GM10847 (cell line): Measurements from ENCODE around the gene IFNL2.

ENCODE experiments used
- POLR2A ChIP-seq: IDR thresholded peaks from 2 replicates; pipeline ENCODE4 v1.6.1; 2011; ENCODE audit not compliant: insufficient read length; ENCODE audit errors: extremely low read depth

The IFNL2 gene

DNA sequence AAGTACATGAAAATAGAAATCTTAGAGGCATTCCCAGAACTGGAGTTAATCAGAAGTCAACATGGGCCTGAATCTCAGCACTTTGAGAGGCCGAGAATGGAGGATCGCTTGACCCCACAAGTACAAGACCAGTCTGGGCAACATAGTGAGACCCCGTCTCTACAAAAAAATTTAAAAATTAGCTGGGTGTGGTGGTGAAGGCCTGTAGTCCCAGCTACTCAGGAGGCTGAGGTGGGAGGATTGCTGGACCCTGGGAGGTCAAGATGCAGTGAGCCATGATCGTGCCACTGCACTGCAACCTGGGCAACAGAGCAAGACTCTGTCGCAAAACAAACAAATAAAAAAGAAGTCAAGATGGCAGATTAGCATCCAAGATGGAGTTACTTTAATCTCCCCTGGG lies 8.5 kb downstream of the IFNL2 start:
- TF ChIP-seq POLR2A, result no peak

DNA sequence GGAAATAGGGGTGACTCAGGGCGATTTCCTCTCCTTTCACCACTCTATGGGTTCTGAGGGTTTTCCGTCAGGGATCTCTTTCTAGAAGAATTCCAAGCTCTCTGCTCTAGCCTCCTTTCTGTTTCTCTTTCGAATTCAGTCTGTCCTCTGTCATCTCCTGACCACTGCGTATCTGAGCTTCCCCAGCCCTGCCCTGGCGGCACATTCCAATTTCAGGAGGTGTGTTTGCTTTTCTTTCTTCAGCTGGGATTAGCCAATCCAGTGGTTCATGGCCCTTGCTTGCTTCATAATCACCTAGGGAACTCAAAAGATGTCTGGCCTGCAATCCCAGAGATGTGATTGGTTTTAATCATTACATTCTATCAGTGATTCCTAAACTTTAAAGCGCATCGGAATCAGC lies 9.4 kb downstream of the IFNL2 start:
- TF ChIP-seq POLR2A, result no peak

DNA sequence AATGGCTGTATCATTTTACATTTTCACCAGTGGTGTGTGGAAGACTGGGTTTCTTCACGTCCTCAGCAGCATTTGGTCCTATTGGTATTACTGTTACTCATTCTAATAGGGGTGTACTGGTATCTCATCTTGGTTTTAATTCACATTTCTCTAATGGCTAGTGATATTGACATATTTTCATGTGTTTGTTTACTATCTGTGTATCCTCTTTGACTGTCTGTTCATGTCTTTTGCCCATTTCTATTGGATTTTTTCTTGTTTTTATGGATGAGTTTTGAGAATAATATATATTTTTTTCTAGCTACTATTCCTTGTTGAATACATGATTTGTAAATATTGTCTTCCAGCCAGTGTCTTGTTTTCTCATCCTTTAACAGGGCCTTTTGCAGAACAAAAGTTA lies 13.8 kb downstream of the IFNL2 start:
- TF ChIP-seq POLR2A, result no peak

DNA sequence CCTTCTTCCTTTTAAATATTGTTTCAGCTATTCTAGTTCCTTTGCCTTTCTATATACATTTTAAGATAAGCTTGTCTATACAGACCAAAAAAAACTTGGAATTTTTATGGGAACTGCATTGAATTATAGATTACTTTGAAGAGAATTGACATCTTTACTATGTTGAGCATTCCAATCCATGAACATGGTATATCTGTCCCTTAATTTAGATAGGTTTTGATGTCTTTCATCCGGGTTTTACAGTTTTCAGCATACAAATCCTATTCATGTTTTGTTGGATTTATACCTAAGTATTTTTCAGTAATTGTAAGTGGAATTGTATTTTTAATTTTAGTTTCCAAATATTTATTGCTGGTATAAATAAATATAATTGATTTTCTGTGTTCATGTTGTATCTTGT lies 15.8 kb downstream of the IFNL2 start:
- no peak for TF ChIP-seq POLR2A

DNA sequence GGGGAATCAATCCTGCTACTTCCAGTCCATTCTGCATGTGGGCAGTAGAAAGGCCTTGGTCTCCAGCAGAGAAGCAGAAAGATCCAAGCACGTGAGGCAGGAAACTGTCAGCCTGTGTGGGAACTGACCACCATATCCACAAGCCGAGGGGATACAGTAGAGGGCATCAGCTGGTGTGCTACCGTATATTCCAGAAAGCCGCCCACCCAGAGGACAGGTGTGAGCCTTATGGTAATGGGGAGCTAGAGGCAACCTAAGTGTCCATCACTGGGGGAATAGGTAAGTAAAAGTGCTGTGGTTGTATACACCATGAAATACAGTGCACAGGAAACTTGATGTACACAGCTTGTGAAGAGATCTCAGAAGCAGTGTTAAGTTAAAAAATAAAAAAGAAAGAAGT lies 25.2 kb downstream of the IFNL2 start:
- TF ChIP-seq POLR2A, result no peak

DNA sequence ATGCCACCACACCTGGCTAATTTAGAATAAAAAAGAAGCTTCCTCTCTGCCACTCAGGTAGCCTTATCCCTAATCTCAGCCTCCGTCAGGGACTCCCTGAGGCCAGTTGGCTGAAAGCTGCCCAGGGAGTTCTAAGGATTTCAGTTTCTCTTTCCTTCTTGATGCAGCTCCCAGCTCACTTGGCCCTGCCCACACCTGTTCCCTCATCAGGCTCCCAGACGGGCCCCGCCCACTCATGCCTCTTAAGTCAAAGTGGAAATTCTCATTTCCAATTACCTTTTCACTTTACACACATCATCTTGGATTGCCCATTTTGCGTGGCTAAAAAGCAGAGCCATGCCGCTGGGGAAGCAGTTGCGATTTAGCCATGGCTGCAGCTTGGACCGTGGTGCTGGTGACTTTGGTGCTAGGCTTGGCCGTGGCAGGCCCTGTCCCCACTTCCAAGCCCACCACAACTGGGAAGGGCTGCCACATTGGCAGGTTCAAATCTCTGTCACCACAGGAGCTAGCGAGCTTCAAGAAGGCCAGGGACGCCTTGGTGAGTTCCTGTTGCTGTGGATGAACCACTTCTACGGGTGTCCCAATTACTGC lies 28.0 kb downstream of the IFNL2 start, which contains the start of gene IFNL1:
Gene IFNL1 (plus strand): TSS at position 353 of the 591 bp plus-strand sequence. CDS start 15 bp downstream, at position 368.
- no peak for TF ChIP-seq POLR2A

DNA sequence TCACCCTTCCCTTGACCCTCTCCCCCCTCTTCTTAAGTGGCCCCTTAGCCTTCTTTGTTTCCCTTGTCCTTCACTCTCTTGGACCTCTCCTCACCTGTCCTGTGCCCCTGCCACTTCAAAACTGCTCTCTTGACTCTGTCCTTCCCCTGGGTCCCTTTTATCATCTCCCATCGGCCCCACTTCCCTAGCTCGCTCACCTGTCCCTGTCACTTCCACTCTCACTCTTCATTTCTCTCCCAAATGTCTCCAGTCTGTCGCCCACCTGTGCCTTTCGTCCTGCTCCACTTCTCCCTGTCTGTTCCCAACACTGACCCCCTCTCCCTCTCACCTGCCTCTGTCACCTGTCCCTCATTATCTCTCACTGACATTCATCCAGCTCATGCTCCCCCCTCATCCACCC lies 28.7 kb downstream of the IFNL2 start:
- TF ChIP-seq POLR2A, result no peak

DNA sequence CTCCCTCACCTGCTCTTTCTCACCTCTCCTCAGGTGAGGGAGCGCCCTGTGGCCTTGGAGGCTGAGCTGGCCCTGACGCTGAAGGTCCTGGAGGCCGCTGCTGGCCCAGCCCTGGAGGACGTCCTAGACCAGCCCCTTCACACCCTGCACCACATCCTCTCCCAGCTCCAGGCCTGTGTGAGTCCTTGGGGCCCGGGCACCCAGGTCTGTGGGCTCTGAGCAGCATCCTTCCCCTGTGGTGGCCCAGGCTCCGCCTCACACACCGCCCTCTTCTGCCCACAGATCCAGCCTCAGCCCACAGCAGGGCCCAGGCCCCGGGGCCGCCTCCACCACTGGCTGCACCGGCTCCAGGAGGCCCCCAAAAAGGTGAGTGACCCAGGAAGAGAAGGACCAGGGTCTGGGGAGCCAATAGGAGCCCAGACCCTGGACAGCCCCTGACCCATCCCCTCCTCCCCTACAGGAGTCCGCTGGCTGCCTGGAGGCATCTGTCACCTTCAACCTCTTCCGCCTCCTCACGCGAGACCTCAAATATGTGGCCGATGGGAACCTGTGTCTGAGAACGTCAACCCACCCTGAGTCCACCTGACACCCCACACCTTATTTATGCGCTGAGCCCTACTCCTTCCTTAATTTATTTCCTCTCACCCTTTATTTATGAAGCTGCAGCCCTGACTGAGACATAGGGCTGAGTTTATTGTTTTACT lies 29.9 kb downstream of the IFNL2 start:
- TF ChIP-seq POLR2A, result no peak

DNA sequence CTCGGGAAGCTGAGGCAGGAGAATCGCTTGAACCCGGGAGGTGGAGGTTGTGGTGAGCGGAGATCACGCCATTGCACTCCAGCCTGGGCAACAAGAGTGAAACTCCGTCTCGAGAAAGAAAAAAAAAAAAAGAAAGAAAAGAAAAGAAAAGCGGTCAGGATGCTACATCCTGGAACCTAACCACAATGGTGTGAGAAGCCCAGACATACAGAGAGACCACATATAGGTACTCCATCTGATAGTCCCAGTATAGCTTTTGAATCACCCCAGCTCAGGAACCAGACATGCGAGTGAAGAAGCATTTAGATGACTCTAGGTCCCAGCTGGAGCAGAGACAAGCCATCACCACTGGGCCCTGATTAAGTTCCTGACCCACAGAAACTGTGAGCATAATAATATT lies 31.2 kb downstream of the IFNL2 start:
- TF ChIP-seq POLR2A, result no peak

DNA sequence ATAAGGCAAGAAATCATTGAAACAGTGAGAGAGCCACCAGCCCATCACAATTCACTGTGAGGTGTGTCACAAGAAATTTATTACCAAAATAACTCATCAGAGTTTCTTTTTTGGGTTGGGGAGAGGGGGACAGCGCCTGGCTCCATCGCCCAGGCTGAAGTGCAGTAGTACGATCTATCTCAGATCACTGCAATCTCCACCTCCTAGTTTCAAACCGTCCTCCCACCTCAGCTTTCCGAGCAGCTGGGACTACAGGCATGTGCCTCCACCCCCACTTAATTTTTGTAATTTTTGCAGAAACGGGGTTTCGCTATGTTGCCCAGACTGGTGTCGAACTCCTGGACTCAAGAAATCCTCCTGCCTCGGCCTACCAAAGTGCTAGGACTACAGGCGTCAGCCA lies 31.6 kb downstream of the IFNL2 start:
- no peak for TF ChIP-seq POLR2A

DNA sequence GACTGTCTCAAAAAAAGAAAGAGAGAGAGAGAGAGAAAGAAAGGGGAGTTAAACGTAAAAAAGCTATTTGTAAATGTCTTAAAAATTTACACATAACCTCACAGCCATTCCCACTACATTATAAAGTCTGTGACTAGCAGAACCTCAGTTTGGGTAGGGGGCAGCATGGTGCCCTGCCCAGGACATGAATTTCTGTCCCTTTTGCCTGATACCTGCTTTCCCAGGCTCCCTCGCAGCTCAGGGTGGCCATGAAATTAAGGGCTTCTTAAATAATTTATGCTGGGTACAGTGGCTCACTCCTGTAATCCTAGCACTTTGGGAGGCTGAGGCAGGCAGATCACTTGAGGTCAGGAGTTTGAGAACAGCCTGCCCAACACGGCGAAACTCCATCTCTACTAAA lies 32.8 kb downstream of the IFNL2 start:
- TF ChIP-seq POLR2A, result no peak

DNA sequence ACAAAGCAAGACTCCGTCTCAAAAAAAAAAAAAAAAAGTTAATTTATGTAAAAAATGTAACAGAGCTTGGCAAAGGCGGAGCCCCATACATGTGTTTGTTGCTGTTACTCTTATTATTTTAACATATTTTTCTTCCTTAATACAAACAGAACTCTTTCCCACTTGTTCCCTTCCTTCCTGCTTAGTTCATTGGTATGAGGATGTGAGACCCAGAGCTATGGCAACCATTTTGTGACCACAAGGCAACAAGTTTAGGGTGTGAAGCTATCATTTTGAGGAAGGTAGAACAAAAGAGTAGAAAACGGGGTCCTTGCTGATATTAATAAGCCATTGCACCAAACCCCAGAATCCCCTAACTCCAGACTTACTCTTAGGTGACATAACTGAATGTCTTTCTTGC lies 33.4 kb downstream of the IFNL2 start:
- TF ChIP-seq POLR2A, result no peak

DNA sequence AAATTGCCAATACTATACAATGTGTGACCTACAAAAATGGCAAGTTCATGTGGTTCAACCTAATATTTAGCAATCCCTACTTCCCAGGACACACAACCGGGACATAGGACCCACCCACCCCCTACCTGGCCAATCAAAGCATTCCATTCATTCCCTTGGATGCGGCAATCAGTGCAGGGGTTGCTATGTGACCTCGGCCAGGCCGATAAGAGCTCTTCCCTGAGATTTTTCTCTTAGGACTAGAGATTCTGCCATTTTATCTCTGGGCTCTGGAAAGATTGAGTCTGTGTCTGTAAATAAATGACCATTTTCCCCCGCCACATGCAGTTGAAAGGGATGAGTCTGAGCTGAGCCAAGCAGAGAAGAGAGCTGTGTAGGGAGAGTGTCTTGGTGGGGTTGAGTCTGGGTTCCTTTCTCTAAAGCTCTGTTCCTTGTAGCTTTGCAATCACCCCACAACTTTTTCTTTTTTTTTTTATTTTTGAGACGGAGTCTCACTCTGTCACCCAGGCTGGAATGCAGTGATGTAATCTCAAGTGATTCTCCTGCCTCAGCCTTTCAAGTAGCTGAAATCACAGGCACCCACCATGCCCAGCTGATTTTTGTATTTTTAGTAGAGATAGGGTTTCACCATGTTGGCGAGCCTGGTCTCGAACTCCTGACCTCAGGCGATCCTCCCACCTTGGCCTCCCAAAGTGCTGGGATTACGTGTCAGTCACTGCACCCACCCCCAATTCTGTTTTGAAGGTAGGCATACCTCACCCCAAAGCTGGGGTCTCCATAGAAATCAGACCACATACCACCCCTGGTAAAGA lies 35.4 kb downstream of the IFNL2 start:
- TF ChIP-seq POLR2A, result no peak

DNA sequence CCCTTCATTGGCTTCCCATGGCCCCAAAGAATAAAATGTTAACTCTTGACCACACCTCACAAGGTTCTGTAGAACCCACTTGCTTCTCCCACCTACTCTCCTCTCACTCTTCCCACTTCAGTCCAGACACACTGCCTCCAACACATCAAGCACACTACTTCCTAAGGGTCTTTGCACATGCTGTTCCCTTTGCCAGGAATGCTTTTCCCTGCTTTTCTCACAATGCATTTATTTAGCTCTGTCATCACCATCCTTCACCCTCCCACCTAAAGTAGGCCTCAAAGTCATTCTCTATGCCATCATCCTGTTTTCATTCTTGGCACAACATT lies 36.0 kb downstream of the IFNL2 start:
- TF ChIP-seq POLR2A, result no peak

DNA sequence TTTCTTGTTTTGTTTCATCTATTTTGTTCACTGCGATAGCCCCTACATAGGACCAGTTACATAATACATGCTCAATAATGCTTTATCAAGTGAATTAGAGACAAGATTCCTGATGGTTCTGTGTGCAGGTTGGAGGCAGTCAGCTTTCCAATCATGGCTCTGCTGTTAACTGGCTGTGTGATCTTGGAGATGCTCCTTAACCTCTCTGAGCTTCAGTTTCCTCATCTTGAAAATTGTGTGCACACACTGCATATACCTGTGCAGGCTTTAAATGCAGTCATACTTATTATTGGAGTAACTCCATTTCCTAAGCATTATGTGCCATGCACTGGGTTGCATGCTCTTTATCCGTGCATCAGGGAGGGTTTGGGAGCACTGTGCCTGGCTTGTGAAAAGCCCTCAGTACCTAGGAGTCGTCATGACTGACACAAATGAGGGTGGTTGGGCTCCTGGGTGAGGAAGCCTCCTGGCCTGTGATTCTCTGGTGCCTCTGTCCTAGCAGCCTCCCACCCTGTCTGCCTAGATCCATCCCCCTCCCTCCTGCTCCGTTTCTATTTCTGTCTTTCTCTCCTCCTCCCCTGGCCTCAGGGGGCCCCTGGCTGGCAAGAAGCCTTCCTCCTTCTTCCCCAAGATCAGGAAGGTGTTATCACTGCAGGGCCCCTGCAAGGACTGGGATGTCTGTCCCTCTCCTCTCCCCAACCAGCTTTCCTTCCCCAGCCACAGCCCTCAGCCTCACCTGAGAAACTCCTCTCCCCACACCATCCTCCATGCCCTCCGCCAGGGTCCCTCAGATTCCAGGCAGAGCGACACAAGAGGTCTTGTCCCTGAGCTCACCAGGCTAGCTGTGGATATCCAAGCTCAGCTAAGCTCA lies 36.7 kb downstream of the IFNL2 start:
- TF ChIP-seq POLR2A, result no peak

DNA sequence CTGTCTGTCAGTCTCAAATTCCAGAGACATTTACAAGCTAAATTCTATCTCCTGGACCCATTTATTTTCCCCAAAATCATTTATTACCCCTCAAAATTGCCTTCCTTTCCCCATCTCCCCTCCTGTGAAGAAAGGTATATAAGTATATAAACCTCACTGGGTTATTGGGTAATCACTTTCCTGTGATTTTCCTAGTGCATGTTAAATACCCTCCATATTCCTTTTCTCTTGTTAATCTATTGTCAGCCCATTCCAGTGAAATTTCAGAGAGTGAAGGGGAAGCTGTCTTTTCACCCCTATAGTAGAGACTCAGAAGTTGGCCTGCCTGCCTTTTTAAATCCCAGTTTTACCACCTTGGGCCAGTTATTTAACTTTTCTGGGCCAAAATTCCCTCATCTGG lies 37.9 kb downstream of the IFNL2 start:
- no peak for TF ChIP-seq POLR2A
